NK-92 (cell line): Measurements from ENCODE around the gene DAAM1.

Experiments used
- DNase-seq: peaks from one replicate; lab custom pipeline; 2025; ENCODE audit not compliant: unreplicated experiment; lab: John Stamatoyannopoulos, UW

DAAM1 gene

DNA sequence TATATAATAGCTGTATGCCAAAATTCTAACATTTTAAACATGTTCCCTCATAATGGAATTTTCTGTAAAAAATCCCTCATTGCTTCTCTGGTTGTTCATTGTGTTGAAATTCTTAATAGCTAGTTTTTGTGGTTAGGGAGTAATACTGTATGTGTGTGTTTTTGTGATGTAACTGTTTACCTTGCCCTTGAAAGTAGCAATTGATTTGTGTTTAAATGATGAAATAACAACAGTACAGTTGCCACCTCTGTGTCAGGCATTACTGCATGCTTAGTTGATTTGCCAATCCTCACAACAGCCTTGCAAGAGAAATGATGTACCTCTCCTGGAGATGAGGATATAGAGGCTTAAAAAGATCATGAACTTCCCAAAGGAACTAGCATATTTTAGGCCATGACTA, 94.9 kb downstream of the DAAM1 start:
- no peak for DNase-seq

DNA sequence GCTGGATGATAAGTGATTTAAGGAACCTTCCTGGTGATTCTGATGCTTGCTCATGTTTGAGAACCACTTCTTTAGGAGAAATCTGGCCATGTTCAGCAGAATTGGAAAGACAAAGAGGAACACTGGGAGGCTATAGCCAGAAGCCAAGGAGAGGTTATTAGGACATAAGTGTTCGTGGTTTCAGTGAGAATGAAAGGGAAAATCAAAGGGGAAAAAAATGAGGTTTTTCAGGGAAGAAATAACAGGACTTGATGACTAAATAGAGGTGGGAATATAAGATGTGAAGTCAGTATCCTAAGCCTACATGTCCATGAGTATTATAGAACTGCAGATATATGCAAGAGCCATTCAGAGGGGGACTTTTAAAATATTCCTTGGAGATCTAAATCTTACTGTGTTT, 95.6 kb downstream of the DAAM1 start:
- DNase-seq = no peak

DNA sequence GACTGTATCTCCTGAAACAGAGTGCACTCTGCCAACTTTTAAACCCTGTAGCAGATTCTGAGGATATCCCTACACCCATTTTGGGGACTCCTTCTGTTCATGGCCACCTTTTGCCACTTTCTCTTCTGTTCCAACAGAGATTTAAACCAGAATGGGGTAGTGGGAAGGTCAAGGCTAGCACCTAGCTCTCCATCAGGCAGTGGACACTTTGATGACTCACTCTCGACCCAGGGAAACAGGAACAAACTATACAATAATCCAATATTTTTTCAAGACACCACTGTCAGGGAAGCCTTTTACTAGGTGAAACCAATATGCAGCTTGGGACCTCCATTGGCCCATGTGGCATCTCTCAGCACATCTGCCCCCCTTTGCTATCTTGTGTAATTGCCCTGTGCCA, 103.6 kb downstream of the DAAM1 start:
- DNase-seq = no peak

DNA sequence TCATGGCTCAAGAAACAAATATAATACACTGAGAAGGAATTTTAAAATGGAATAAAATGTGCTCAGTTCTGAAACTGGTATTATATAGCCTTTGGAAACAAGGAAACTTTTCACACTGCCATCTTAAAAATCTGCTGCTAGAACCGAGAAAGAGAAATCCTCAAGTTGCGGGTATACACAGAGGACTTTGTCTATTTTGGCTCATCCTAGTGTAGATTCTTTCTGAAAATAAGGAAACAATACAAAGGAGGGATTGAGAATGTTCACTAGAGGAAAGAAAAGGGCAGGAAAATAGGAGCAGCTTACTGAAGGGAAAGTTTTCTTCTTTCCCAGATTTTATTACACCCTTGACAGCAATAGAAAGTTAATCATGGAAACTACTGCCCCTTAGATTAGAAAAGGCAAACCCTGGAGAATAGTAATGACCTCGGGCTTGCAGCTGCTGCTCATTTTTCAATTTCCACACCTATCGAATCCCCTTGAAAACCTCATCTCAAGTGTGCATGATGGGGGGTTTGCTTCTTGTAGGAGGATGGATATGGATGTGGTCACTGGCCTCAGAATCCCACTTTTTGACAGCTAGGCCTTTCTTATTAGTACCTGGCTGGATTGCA, 104.6 kb downstream of the DAAM1 start:
- no peak for DNase-seq

DNA sequence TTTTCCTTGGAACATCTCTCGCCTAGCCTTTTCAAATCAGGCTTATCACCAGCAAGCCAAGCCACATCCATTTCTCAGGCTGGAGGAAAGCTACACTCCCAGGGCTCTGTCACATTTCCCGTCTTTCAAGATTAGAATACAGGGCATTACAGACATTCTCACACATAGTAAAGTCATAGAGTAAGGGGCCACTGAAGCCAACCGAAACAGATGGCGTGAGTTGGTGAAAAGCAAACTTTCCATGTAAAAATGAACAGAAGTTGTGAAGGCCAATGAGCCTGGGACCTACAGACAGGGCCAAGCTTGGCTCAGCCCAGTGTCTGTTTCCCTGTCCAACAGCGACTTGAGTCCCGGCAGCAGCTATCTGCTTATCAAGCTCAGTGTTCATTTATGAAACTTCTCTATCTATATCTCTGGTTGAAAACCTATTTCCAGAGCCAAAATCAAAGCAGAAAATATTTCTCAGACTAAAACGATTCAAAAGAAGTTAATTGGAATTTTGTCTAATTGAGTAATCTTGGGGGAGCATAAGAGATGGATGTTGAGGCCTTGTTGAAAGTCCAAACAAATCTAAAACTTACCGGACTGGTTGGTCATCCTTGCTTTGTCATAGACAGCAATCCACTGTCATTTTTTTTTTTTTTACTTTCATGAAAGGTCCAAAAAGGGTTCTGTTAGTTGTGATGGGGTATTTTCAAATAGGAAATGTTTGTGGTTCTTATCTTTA, 105.6 kb downstream of the DAAM1 start:
- DNase-seq = no peak

DNA sequence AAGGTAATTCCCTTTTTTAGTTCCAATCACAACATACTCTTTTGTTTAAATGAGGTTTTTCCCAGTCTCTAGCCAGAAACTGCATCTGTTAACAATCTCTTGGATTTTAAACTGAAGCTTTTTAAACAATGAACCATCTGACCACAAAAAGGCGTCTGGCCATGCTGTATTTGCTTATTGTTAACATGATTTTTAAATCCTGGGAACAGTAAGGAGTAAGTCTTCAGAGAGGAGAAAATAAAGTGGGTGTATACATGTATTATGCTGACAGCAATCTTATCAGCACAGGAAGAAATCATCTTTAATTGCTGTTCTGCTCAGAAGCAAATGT, 106.2 kb downstream of the DAAM1 start:
- DNase-seq = no peak

DNA sequence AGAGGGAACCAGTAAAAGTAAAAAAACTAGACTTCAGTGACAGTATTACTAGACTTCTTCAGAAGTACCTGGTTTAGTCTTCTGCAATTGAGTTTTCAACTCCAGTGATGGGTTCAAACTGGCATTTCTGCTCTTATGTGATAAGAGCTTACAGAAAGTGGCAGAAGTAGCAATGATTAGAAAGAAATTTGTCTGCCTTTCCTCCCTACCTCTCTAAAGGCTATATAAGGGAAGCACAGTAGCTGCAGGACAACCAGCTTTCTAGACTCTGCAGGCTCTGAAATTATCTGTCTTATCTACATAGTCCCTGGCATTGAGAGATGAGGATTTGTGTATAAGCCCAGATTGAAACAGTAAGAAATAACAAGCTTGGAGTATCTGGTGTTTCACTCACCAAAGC, 107.5 kb downstream of the DAAM1 start:
- no peak for DNase-seq

DNA sequence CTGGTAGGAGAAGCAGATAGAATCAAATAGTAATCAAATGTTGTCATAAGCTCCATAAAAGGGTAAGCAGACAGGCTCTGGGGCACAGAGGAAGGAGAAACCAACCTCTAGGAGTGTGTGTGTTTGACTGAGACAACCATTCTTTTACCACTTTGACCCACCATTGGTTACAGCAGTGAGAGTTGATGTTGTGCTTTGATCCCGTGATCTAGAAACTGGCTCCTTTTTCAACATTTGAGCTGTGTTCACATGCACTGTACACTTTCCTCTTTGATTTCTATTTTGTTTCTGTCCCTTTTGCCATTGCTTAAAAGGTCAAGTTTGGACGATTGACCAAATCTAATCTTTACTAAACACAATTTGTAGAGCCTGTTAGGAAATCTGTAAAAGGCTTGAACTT, 108.0 kb downstream of the DAAM1 start:
- DNase-seq = no peak

DNA sequence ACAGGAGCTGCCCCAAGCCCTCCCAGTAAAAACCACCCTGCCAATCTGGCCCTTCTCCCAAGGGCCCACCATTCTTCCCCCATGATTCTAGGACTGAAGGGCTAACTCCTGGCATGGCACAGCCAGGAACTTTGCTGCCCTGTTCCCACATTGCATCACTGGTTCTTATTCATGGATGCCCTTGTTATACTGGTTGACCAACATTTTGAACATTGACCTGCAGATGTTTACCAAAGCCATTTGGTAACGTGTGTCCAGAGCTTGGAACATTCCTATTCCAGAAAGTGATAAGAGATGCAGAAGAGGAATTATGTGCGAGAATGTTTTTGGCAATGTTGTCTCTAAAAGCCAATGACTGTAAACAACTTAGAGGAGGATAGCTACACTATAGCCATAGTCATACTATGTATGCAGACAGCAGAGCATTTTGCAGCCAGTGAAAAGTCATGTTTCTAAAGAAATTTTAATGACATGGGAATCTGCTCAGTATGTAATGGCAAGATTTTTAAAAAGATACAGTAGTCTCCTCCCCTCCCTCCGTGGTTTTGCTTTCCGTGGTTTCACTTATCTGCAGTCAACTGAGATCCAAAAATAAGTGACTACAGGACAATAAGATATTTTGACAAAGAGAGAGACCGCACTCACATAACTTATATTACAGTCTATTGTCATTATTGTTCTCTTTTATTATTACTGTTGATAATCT, 108.8 kb downstream of the DAAM1 start:
- no peak for DNase-seq

DNA sequence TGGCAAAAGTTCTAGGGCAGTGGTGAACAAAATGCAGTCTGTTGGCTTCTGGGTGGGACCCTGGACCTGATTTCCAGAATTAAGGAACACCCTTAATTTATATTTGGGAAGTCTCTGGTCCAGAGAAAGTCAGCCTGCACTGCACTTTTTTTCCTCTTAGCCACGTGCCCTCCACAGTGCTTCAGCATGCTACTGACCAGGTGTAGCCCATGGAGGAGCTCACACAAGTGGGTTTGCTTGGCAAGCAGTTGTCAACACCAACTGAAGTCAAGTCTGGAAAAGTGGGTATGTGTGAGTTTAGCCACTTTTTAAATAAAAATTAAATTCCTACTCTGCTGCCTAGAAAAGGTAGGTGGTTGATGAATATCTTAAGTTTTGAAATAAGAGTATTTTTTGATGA, 111.3 kb downstream of the DAAM1 start:
- no peak for DNase-seq

DNA sequence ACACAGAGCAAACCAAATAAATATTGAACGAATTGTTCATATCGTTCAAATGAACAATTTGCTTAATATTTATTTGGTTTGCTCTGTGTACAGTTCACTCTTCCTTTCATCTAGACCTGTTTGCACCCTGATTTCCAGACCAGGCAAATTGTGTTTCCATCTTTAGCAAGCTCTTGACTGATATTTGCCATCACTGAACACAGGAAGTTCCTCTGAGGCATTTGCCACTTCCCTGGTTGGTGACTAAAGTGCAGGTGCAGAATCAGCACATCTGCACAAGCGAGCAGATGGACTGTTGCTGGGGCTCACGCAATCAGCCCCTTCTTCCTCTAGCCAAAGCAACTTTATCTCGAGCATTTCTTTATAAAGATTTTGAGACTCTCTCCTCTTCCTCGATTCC, 112.9 kb downstream of the DAAM1 start:
- no peak for DNase-seq

DNA sequence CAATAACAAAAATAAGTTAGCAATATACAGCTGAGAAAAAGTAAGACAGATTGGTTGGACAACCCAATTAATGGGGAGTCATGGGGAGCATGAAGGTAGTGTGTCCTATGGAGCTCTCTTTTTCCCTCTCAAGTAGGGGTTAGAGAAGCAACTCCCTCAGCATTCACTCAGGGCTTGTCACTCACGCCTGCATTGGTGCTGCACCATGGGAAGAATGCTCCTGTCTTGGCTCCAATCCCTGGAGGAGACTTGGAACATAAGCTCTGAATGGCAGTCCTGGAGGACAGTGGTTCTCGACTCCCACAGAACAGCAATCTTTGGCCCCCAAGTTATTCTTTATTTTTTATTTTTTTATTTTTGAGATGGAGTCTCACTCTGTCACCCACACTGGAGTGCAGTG, 113.8 kb downstream of the DAAM1 start:
- no peak for DNase-seq

DNA sequence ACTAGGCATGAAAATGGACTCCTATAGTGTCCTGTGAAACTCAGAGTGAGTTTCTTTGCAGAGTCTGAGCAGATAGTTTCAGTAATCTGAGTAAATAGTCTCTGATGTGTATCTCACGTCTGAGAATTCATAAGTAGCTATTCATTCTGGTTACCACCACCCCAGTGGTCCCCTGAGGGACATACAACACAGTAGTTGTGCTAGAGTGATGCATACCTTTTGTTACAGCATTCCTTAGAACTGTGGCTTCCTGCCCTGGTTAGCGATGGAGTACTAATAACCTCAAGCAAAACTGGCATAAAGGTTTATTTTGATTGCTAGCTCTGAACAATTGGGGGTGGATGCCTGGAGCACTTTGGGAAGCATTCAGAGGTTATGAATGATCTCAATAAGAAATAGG, 114.7 kb downstream of the DAAM1 start:
- no peak for DNase-seq

DNA sequence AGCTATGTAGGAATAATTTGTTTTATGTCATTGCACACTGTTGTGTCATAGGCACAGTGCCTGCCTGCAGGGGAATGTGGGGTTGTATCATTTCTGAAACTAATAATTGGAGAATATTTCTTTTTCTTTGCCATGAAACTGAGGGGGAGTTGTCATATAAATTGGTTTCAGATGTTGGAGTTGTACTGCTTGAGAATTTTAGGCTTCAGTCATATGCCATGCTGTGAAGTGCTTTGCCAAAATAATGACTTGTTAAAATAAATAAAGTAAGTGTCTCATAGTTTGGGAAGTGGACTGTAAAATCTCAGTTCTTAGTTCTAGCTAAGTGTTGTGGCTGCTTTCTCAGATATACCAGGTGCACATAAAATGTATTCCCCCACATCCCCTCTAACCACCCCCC, 116.8 kb downstream of the DAAM1 start:
- DNase-seq = no peak

DNA sequence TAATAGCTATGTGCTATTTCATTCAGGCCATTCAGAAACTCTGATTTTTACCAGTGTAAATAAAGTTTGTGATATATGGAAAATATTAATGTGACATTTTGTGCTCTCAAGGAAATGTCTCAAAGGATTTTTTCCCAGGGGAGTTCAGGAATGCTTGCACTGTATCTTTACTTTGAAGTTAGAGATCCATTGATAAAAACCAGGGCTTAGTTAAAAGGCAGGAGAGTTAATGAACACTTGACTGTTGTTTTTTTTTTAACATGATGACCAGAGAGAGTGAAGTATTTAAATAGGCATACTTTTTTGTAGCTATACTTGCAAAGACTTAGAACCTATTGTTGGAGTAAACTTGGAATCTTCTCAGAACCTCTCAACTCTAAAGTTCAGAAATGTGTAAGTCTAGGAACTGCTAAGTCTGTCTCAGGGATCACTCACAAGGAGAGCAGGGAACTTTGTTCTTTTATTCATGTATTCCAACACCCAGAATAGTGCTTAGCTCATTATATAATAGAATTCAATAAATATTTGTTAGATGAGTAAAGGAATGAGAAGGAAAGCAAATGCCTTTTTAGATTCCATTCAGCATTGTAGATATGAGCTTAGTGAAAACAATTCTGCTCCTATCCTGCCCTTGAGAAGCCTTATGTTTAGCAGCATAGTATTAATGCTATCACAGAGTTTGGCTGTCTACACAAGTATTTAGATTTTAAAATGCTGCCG, 117.5 kb downstream of the DAAM1 start:
- DNase-seq = no peak

DNA sequence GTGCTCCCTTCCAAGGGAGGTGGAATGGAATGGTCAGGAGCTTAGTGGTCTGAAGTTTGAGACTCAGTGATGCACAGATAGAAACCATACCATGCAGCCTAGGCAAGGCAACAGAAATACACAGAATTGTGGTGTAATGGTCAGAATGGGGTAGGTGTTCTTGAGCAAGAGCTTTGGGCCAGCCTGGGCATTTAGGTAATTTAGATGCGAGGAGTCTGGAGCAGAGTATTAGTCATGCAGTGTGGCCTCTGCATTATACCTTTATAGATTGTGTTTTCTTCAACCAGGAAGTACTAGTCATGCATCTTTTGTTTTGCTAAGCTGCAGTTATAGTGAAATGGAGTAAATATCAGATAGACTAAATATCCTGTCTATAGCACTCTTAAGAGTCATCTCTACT, 118.3 kb downstream of the DAAM1 start:
- DNase-seq = no peak

DNA sequence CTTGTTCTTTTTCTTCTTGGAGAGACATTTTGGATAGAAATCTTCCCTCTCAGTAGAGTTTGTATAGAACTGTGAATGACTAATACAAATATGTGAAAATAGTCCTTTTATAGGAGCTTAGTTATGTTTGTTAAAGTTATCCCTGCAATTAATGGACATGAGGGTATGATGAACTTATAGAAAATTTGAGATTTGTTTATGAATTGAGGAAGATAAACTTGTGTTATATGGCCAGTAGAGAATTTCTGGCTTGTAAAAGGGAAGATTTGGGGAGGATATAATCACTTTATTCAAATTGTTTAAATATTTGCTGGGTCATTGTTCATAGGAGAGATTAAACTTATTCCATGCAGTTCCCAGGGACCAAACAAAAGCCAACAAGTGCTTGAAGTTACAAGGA, 119.6 kb downstream of the DAAM1 start:
- no peak for DNase-seq

DNA sequence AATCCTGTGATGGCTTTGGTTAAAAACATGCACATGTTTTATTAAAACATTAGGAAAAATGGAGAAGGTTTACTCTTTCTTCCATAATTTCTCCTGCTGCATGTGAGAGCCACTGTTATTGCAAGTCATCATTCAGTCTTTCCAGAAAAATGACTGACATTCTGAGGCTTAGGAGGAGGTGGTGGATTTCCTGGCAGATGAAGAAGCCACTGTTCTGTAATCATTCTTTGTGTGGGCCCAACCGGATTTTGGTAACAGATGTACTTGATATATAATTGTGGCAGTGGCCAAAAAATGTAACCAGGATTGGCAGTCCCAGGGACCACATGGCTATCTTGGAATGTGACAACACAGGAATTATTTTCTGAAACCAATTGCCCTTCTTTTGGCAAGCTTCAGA, 120.2 kb downstream of the DAAM1 start:
- no peak for DNase-seq

DNA sequence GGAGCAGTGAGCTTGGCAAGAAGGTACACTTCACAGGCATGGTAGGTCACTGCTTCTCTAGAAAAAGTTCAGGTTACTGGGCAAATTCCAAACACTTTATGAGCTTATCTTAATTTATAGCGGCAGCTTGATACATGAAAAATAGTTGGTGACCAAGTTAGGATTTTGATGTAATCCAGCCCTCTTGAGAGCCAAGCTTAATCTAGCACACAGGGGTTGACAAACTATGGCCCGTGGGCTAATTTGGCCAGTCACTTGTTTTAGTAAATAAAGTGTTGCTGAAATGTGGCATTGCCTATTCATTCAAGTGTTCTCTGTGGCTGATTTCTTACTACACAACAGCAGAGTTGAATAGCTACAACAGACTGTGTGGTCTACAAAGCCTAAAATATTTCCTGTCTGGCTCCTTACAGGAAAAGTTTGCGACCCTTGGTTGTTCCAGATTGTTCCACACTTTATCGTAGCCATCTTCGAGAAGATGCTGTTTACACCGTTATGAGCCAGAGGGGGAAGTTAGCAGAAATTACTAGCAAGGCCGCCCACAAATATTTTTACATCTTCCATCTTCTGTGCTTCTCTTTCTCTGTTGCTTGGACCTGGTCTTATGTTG, 120.9 kb downstream of the DAAM1 start:
- DNase-seq = no peak

DNA sequence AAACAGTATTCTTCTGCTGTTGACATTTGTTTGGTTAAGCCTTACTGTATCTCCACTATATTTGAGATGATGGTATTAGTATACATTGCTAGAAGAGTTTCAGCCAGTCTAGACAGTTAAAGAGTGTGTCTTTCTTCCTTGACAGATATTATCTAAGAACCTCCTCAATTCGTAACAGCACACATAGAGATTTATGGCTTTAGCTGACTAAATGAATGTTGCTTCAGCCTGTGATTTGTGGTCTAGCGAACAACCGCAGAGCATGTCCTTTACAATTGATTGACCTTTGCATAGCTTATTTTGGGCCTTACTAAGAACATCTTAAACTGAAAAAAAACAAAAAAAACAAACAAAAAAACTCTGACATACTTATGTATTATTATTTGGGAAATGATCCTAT, 122.2 kb downstream of the DAAM1 start:
- DNase-seq = no peak

DNA sequence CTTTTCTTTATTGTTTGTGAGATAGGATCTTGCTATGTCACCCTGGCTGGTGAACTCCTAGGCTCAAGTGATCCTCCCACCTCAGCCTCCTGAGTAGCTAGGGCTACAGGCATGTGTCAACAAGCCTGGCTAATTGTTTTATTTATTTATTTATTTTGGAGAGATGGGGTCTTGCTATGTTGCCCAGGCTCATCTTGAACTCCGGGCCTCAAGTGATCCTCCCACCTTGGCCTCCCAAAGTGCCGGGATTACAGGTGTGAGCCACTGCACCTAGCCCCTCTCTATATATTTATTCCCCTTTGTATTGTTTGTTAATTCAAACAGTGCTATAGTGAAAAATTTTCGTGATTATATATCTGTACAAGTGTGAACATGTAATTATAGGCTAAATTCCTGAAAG, 123.3 kb downstream of the DAAM1 start:
- no peak for DNase-seq
